ENCODE results near the gene GLB1L.

GRCh38 chr2:219249203-219249980, 4.1 kb upstream of the GLB1L start:
- TF ChIP-seq CTCF (IDR thresholded peaks at IDR 0.05) (no peak), POLR2A (IDR thresholded peaks at IDR 0.05) (no peak)

All from testis (tissue), 2 donors.